Fibroblast of villous mesenchyme (primary cell): ENCODE measurements around the gene SLC45A3. TPM values are rescaled to one million over a fixed set of nuclear protein-coding genes. Genes with fewer than 3 reads are reported as not detected.

Experiments
- DNase-seq: peaks from one replicate; pipeline ENCODE4 v3.0.0-alpha.2; 2010; ENCODE audit warnings: low read depth
- H3K4me3 ChIP-seq: 2 replicates; pipeline ENCODE4 v1.5.1; 2011; ENCODE audit warnings: low read depth, mild to moderate bottlenecking, low read length
- CTCF ChIP-seq: IDR thresholded peaks from 2 replicates; pipeline ENCODE4 v1.5.1; 2012; ENCODE audit warnings: low read depth, mild to moderate bottlenecking, low read length; ENCODE audit not compliant: insufficient read depth
- total RNA-seq: library from RNA; depleted of rRNA; stranded (reverse); fragments of >200 nt; gene quantifications from 2 replicates; pipeline ENCODE4 v1.2.3, GENCODE V29; 2012

SLC45A3 gene
- total RNA-seq, 1 donor = 5.2 TPM

- no peak for TF ChIP-seq CTCF
- no peak for DNase-seq
- no peak overlapping the region for H3K4me3 ChIP-seq
Observed at GRCh38 chr1:205701420-205701819, 21.1 kb upstream of the SLC45A3 start.

- no peak for TF ChIP-seq CTCF
- no peak overlapping the region for H3K4me3 ChIP-seq
- DNase-seq = no peak
Observed at GRCh38 chr1:205700865-205701401, 20.6 kb upstream of the SLC45A3 start.

- TF ChIP-seq CTCF = no peak
- H3K4me3 ChIP-seq = no peak overlapping the region
- no peak for DNase-seq
Observed at GRCh38 chr1:205699416-205699815, 19.1 kb upstream of the SLC45A3 start.

- no peak for DNase-seq
- TF ChIP-seq CTCF = no peak
- no peak overlapping the region for H3K4me3 ChIP-seq
Observed at GRCh38 chr1:205698921-205699320, 18.6 kb upstream of the SLC45A3 start.

DNA sequence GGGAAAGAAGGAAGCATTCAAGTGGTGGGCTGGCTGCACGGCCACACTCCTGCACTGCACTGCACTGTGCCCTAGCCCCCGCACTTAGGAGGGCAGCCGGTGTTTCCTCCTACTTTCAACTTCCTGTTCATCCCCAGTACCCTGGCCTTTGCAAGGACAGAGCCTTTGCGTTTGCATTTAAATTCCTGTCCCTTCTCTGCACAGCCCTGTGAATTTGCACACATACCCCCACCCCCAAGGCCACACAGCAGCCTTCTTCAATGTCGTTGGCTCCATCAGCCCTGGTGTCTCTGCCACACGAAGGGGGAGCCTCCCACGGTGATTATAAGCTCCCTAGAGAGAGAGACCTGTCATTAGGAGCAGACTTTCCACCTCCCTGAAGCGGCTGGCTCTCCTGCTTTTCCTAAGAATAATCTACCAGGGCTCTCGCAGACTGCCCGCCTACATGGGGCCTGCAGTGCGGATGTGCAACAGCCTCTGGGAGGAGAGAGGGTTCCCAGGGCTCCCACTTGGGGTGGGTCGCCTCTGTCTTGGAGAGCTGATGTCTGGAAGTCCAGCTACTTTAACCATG, 13.2 kb upstream of the SLC45A3 start:
- H3K4me3 ChIP-seq = no peak overlapping the region
- TF ChIP-seq CTCF = no peak
- DNase-seq = no peak

DNA sequence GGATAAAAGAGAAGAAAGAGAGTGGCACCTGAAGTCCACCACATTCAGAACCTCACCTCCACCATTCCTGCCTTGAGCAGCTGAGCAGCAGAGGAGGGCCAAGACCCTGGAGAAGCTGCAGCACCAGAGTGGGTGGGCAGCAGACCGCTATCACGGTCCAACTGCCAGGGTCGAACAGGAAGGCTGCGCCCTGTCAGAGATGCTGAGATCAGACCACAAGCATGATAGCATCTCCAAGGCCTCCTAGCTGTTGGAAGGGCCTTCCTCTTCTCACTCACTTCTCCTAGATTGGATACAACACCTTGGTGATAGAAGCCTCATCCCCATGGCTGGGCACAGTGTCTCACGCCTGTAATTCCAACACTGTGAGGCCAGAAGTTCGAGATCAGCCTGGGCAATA, 12.1 kb upstream of the SLC45A3 start:
- no peak overlapping the region for H3K4me3 ChIP-seq
- no peak for TF ChIP-seq CTCF
- DNase-seq = no peak
